IPS-18c (cell line): ENCODE measurements around the gene ZC2HC1C.
"Not testable (repeated sequence)": the region's sequence is repeated elsewhere in the genome, so short reads cannot be mapped to it uniquely, and the experiment has no call there.

Experiments used
- H3K4me3 ChIP-seq: 2 replicates; pipeline ENCODE4 v1.7.0; 2013; ENCODE audit warnings: low read depth, mild to moderate bottlenecking, low read length, moderate library complexity; ENCODE audit not compliant: insufficient read depth
- H3K9me3 ChIP-seq: one replicate; pipeline ENCODE4 v1.6.1; 2013; ENCODE audit warnings: mild to moderate bottlenecking, low read length, moderate library complexity; ENCODE audit not compliant: control insufficient read depth, insufficient read depth

Gene ZC2HC1C

GRCh38 chr14:75049731-75050201 lies 19.7 kb upstream of the ZC2HC1C start:
- Histone ChIP-seq H3K9me3 (no peaks in the 10 kb centered on the region), H3K4me3 (no peak overlapping the region)

GRCh38 chr14:75050852-75051555 lies 18.4 kb upstream of the ZC2HC1C start, which contains the start of gene MLH3:
Gene MLH3, minus strand, starts transcription at chr14:75051467. Its CDS starts 1,812 bp downstream, at chr14:75049655.
- Histone ChIP-seq H3K9me3 (no peaks in the 10 kb centered on the region), H3K4me3 (peak within 1 kb of the TSS; percentile 62)

GRCh38 chr14:75051556-75051899 lies 17.9 kb upstream of the ZC2HC1C start:
- Histone ChIP-seq H3K9me3 (no peaks in the 10 kb centered on the region), H3K4me3 (peak overlapping the region; percentile 62; the same call in 1 of the 2 replicates)

- no peak overlapping the region for H3K4me3 ChIP-seq
- no peaks in the 10 kb centered on the region for H3K9me3 ChIP-seq
These were observed 15.8 kb upstream of the ZC2HC1C start for GRCh38 chr14:75053396-75054291.

GRCh38 chr14:75054421-75054820 lies 15.0 kb upstream of the ZC2HC1C start:
- Histone ChIP-seq H3K9me3 (no peaks in the 10 kb centered on the region), H3K4me3 (no peak overlapping the region)

- Histone ChIP-seq H3K4me3 (no peak overlapping the region), H3K9me3 (no peaks in the 10 kb centered on the region)
These were observed 9.8 kb upstream of the ZC2HC1C start for GRCh38 chr14:75059642-75060041.

GRCh38 chr14:75060420-75060819 lies 9.0 kb upstream of the ZC2HC1C start:
- no peaks in the 10 kb centered on the region for H3K9me3 ChIP-seq
- H3K4me3 ChIP-seq: no peak overlapping the region

GRCh38 chr14:75063013-75063412 lies 6.4 kb upstream of the ZC2HC1C start:
- peak overlapping the region; percentile 72 for H3K4me3 ChIP-seq
- H3K9me3 ChIP-seq: no peaks in the 10 kb centered on the region

GRCh38 chr14:75063491-75064204 lies 5.8 kb upstream of the ZC2HC1C start, which contains the start of gene ACYP1:
Gene ACYP1, minus strand, starts transcription at chr14:75064024. Its CDS starts 471 bp downstream, at chr14:75063553.
- Histone ChIP-seq H3K9me3 (no peaks in the 10 kb centered on the region), H3K4me3 (peak within 1 kb of the TSS; percentile 72)

GRCh38 chr14:75064205-75064567 lies 5.3 kb upstream of the ZC2HC1C start:
- Histone ChIP-seq H3K4me3 (peak overlapping the region; percentile 72; the same call in 1 of the 2 replicates), H3K9me3 (no peaks in the 10 kb centered on the region)

- no peaks in the 10 kb centered on the region for H3K9me3 ChIP-seq
- H3K4me3 ChIP-seq: no peak overlapping the region
These were observed 2.8 kb upstream of the ZC2HC1C start for GRCh38 chr14:75066691-75067090.

GRCh38 chr14:75067212-75067611 lies 2.2 kb upstream of the ZC2HC1C start:
- no peak overlapping the region for H3K4me3 ChIP-seq
- no peaks in the 10 kb centered on the region for H3K9me3 ChIP-seq

- H3K9me3 ChIP-seq: not testable (repeated sequence)
- 0 out of 2 replicates have a peak overlapping the region, but pooled peaks have one; percentile 6 for H3K4me3 ChIP-seq
These were observed 1.7 kb upstream of the ZC2HC1C start for GRCh38 chr14:75067765-75068164.

GRCh38 chr14:75068294-75069120 lies 934 bp upstream of the ZC2HC1C start:
- no peaks in the 10 kb centered on the region for H3K9me3 ChIP-seq
- H3K4me3 ChIP-seq: peak overlapping the region; percentile 74

- H3K9me3 ChIP-seq: no peaks in the 10 kb centered on the region
- peak overlapping the region; percentile 74 for H3K4me3 ChIP-seq
These were observed 337 bp downstream of the ZC2HC1C start for GRCh38 chr14:75069811-75070145.

- Histone ChIP-seq H3K9me3 (no peaks in the 10 kb centered on the region), H3K4me3 (no peak overlapping the region)
These were observed 942 bp downstream of the ZC2HC1C start for GRCh38 chr14:75070383-75070782.

- no peak overlapping the region for H3K4me3 ChIP-seq
- H3K9me3 ChIP-seq: no peaks in the 10 kb centered on the region
These were observed 8.4 kb downstream of the ZC2HC1C start for GRCh38 chr14:75077794-75078193.
